ENCODE data around the gene ECT2L. TPM values are rescaled to one million over a fixed set of nuclear protein-coding genes. Genes with fewer than 3 reads are reported as not detected.

ECT2L gene
- total and polyA plus RNA-seq, 2 of the 13 experiments (the other 11 are each of a cell fraction or from before 2014, with no cell fraction given), result 0.12 TPM; not detected in 1

DNA sequence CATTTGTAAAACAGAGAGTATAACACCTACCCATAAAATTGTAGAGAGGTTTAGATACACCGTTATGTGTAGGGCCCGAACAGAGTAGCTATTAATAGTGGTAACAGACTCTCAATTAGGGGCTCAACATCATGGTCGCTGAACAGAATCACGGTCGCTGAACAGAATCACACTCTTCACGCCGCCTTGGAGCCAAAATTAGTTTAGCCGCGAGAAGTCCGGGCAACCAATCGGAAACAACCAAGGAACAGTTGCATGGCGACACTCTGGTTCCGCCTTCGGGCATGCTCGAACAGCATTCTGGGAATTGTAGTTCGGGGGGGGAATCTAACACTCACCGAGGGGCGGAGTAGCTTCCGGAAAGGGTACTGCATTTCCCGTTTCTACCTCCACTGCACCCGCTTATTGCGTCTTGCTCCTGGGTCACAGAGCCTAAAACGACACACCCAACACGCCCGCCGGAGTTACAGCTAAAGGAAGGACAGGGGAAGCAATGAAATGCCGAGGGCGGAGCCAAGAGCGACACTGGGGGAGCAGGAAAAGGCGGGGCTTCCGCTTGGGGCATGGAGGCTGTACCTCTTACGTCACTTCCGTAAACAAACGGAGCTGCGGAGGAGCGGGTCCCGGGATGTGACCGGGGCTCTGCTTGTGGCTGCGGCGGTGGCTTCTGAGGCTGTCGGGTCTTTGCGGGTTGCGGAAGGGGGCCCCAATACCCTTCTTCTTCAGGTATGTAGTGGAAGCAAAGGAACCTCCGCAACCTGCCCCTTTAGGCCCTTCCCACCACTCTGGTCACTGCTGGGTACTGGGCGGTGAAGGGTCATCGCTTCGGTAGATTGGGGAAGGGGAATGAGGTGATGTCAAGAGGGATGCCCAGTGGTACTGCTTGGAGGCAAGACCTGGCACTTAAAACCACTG is 22.5 kb upstream of the ECT2L start, which contains the start of gene CCDC28A:
TSS of gene CCDC28A (plus strand) at position 593 of the 915 bp plus-strand sequence. CDS start 2,352 bp downstream, outside the sequence.
- H3K27ac ChIP-seq (ENCODE audit: extremely low read length, insufficient read depth, low read length), result peak within 1 kb of the TSS; percentile 93
- ChIA-PET POLR2A (interaction anchor here (0.8 to 1.5 kb wide), 9 partner anchors 12 to 602 kb away, joined by 3 to 6 read pairs (median 4); no protein-coding TSS in a partner anchor), CTCF (ENCODE audit: low intra/inter-chr PET ratio, low total read pairs) (no interaction called here)
- H2AFZ ChIP-seq (ENCODE audit: low read length), result peak within 1 kb of the TSS; percentile 96
- peak within 1 kb of the TSS; percentile 71 to 97 (median 81) for H3K4me3 ChIP-seq (replicated peaks in 1 of 3; ENCODE audit: insufficient read depth in 1 of 3, low read depth in 2 of 3, low read length in 3 of 3)
- peak within 1 kb of the TSS; percentile 90 for H3K9ac ChIP-seq (ENCODE audit: insufficient read depth, low read depth, low read length)
- intact Hi-C loops (cut with micrococcal nuclease; ENCODE audit: unreplicated experiment) (loop anchor here (1.0 to 5.0 kb wide), 2 partner anchors 215 to 351 kb away; partner anchors contain the start of gene REPS1), in situ Hi-C loops (cut with HindIII; ENCODE audit: extremely low pct_ligation_motif_present, low pct_unique_long_range_greater_than_20kb) (no loop called here)
- under 1% methylated on average over 42 of the region's 47 CpGs for WGBS (ENCODE audit: low lambda C conversion rate)
- peak within 1 kb of the TSS; percentile 90 for H3K4me2 ChIP-seq (ENCODE audit: low read depth, low read length)
- DNase-seq (ENCODE audit: low spot score) (peak; percentile 97), FAIRE-seq (peak; percentile 99), ATAC-seq (peak; percentile 96)
- no peaks in the 10 kb centered on the region for H3K9me3 ChIP-seq (ENCODE audit: low read length)
- H3K36me3 ChIP-seq (replicated peaks in 1 of 2; ENCODE audit: control insufficient read depth in 1 of 2, insufficient read depth in 2 of 2, low read length in 2 of 2), result peaks cover 0 to 6% of the 10 kb centered on the region in 2 experiments; a peak in 1 of 5 replicates
- H4K20me1 ChIP-seq (ENCODE audit: insufficient read depth, low read length), result no peaks in the 10 kb centered on the region
- H3K79me2 ChIP-seq (ENCODE audit: insufficient read depth, low read length), result peaks cover 3% of the 10 kb centered on the region
- no peaks in the 10 kb centered on the region; a peak in 1 of 5 replicates for H3K27me3 ChIP-seq (ENCODE audit: control insufficient read depth in 1 of 2, insufficient read depth in 2 of 2, low read length in 2 of 2)
- H3K4me1 ChIP-seq (ENCODE audit: insufficient read depth, low read length), result peaks cover 30% of the 10 kb centered on the region
- BruUV-seq (replicated peaks), result TSS peak; percentile 84
- TF ChIP-seq ZNF251 (CRISPR knock-in tag; IDR thresholded peaks at IDR 0.05) (no peak), ETV6 (CRISPR knock-in tag; conservative IDR thresholded peaks at IDR 0.05) (no peak; the same call in none of the 2 replicates), BRCA1 (CRISPR knock-in tag; IDR thresholded peaks at IDR 0.05) (peak; percentile 73; the same call in 1 of the 2 replicates), HOXA9 (CRISPR knock-in tag; IDR thresholded peaks at IDR 0.05; ENCODE audit: borderline replicate concordance) (peak; percentile 80), TBP (CRISPR knock-in tag; IDR thresholded peaks at IDR 0.05) (no peak), EZH2 (conservative IDR thresholded peaks at IDR 0.05; ENCODE audit: low read depth, low read length) (no peak), ZNF747 (CRISPR knock-in tag; IDR thresholded peaks at IDR 0.05; ENCODE audit: borderline replicate concordance) (no peak), HNRNPK (IDR thresholded peaks at IDR 0.05; ENCODE audit: low read depth, low read length, poor library complexity, severe bottlenecking) (no peak), AGO1 (IDR thresholded peaks at IDR 0.05; ENCODE audit: low read depth, low read length, poor library complexity, severe bottlenecking) (peak; percentile 23), ZEB1 (IDR thresholded peaks at IDR 0.05; ENCODE audit: insufficient replicate concordance, low read depth) (no peak), ZNF138 (CRISPR knock-in tag; IDR thresholded peaks at IDR 0.05; ENCODE audit: low read depth) (no peak), ZNF672 (CRISPR knock-in tag; IDR thresholded peaks at IDR 0.05) (no peak), STAT5B (CRISPR knock-in tag; IDR thresholded peaks at IDR 0.05) (0 out of 2 replicates have a peak, but pooled peaks have one; percentile 12), PHF21A (CRISPR knock-in tag; IDR thresholded peaks at IDR 0.05) (no peak), ZNF839 (CRISPR knock-in tag; IDR thresholded peaks at IDR 0.05; ENCODE audit: borderline replicate concordance) (peak; percentile 86), ZNF431 (CRISPR knock-in tag; IDR thresholded peaks at IDR 0.05; ENCODE audit: borderline replicate concordance, low read depth) (0 out of 2 replicates have a peak, but pooled peaks have one; percentile 53), IKZF1 (IDR thresholded peaks at IDR 0.05) (no peak), BCL6 (CRISPR knock-in tag; IDR thresholded peaks at IDR 0.05) (no peak), ZNF547 (CRISPR knock-in tag; IDR thresholded peaks at IDR 0.05) (peak; percentile 76)
- TF ChIP-seq, protein P1, sequence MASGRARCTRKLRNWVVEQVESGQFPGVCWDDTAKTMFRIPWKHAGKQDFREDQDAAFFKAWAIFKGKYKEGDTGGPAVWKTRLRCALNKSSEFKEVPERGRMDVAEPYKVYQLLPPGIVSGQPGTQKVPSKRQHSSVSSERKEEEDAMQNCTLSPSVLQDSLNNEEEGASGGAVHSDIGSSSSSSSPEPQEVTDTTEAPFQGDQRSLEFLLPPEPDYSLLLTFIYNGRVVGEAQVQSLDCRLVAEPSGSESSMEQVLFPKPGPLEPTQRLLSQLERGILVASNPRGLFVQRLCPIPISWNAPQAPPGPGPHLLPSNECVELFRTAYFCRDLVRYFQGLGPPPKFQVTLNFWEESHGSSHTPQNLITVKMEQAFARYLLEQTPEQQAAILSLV (CRISPR knock-in tag; IDR thresholded peaks at IDR 0.05; ENCODE audit: borderline replicate concordance), result no peak; the same call in 1 of the 2 replicates
- TF ChIP-seq, protein P2, sequence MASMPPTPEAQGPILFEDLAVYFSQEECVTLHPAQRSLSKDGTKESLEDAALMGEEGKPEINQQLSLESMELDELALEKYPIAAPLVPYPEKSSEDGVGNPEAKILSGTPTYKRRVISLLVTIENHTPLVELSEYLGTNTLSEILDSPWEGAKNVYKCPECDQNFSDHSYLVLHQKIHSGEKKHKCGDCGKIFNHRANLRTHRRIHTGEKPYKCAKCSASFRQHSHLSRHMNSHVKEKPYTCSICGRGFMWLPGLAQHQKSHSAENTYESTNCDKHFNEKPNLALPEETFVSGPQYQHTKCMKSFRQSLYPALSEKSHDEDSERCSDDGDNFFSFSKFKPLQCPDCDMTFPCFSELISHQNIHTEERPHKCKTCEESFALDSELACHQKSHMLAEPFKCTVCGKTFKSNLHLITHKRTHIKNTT (CRISPR knock-in tag; IDR thresholded peaks at IDR 0.05), result no peak
- TF ChIP-seq, protein P3, sequence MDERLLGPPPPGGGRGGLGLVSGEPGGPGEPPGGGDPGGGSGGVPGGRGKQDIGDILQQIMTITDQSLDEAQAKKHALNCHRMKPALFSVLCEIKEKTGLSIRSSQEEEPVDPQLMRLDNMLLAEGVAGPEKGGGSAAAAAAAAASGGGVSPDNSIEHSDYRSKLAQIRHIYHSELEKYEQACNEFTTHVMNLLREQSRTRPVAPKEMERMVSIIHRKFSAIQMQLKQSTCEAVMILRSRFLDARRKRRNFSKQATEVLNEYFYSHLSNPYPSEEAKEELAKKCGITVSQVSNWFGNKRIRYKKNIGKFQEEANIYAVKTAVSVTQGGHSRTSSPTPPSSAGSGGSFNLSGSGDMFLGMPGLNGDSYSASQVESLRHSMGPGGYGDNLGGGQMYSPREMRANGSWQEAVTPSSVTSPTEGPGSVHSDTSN (CRISPR knock-in tag; IDR thresholded peaks at IDR 0.05), result no peak
